Loucy (cell line): Measurements from ENCODE around the gene SND1.

Experiments used
- CTCF ChIP-seq: fragments of 200-600 bp; sonication (generic); conservative IDR thresholded peaks from 2 replicates; pipeline ENCODE4 v1.5.1; 2014; ENCODE audit warnings: mild to moderate bottlenecking, antibody characterized with exemption, low read length
- EZH2phosphoT487 ChIP-seq: fragments of 200-600 bp; IDR thresholded peaks from 2 replicates; pipeline ENCODE4 v1.6.1; 2018; ENCODE audit warnings: antibody characterized with exemption, mild to moderate bottlenecking, moderate library complexity, borderline replicate concordance

DNA sequence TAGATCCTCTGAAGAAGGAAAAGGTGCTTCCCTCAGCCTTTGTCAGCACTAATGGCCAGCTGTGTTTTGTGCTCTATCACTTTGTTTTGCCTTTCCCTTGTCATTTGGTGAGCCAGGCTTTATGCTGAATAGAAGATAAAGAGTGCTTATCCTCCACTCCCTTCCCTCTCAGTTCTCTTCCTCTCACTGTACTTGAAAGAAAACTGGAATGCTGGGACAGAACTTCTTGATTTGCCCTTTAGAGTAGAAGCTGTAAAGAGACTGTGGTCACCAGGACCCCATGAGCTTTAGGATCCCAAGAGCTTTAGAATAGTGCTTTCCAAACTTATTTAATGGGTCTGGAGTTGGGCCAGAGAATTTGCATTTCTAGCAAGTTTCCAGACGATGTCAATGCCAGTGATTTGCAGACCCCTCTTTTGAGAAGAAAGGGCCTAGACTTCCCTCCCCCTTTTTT is 297.8 kb downstream of the SND1 start:
- TF ChIP-seq CTCF (no peak), EZH2phosphoT487 (no peak)
